ENCODE data around the gene ZACN. TPM values are rescaled to one million over a fixed set of nuclear protein-coding genes. Genes with fewer than 3 reads are reported as not detected.

The ZACN gene
- polyA plus RNA-seq, 1 donor from 2014 or later: not detected

- Histone ChIP-seq H3K27ac (ENCODE audit: low read length) (no peak overlapping the region), H3F3A (ENCODE audit: insufficient read depth, low read length, poor library complexity, severe bottlenecking) (no peaks in the 10 kb centered on the region), H3K27me3 (ENCODE audit: insufficient read depth, low read depth, low read length) (no peaks in the 10 kb centered on the region), H3K79me2 (replicated peaks; ENCODE audit: insufficient read depth, low read length) (no peaks in the 10 kb centered on the region), H3K4me2 (ENCODE audit: low read length) (no peak overlapping the region), H3K4me3 (ENCODE audit: low read length) (no peak overlapping the region), H2AFZ (ENCODE audit: low read depth, low read length) (no peak overlapping the region), H3K36me3 (ENCODE audit: insufficient read depth, low read length) (no peaks in the 10 kb centered on the region), H3K9me3 (ENCODE audit: low read length) (no peaks in the 10 kb centered on the region), H4K20me1 (ENCODE audit: insufficient read depth) (no peaks in the 10 kb centered on the region), H3K9ac (ENCODE audit: low read length) (no peak overlapping the region), H3K9me2 (ENCODE audit: insufficient read depth, low read length) (no peaks in the 10 kb centered on the region)
- no peak for TF ChIP-seq TAF1 (IDR thresholded peaks at IDR 0.05; ENCODE audit: low read depth)
- no peak for TF ChIP-seq RAD21 (conservative IDR thresholded peaks at IDR 0.05)
- TF ChIP-seq SMC3 (conservative IDR thresholded peaks at IDR 0.05; ENCODE audit: poor library complexity): no peak
- no peak for TF ChIP-seq MXI1 (conservative IDR thresholded peaks at IDR 0.05; ENCODE audit: poor library complexity, severe bottlenecking)
- TF ChIP-seq POLR2AphosphoS5 (IDR thresholded peaks at IDR 0.05): no peak
- TF ChIP-seq, protein P1, sequence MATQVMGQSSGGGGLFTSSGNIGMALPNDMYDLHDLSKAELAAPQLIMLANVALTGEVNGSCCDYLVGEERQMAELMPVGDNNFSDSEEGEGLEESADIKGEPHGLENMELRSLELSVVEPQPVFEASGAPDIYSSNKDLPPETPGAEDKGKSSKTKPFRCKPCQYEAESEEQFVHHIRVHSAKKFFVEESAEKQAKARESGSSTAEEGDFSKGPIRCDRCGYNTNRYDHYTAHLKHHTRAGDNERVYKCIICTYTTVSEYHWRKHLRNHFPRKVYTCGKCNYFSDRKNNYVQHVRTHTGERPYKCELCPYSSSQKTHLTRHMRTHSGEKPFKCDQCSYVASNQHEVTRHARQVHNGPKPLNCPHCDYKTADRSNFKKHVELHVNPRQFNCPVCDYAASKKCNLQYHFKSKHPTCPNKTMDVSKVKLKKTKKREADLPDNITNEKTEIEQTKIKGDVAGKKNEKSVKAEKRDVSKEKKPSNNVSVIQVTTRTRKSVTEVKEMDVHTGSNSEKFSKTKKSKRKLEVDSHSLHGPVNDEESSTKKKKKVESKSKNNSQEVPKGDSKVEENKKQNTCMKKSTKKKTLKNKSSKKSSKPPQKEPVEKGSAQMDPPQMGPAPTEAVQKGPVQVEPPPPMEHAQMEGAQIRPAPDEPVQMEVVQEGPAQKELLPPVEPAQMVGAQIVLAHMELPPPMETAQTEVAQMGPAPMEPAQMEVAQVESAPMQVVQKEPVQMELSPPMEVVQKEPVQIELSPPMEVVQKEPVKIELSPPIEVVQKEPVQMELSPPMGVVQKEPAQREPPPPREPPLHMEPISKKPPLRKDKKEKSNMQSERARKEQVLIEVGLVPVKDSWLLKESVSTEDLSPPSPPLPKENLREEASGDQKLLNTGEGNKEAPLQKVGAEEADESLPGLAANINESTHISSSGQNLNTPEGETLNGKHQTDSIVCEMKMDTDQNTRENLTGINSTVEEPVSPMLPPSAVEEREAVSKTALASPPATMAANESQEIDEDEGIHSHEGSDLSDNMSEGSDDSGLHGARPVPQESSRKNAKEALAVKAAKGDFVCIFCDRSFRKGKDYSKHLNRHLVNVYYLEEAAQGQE (IDR thresholded peaks at IDR 0.05; ENCODE audit: borderline replicate concordance): no peak
- no peak for TF ChIP-seq EP300 (conservative IDR thresholded peaks at IDR 0.05; ENCODE audit: poor library complexity, severe bottlenecking)
- no peak for TF ChIP-seq EZH2 (IDR thresholded peaks at IDR 0.05; ENCODE audit: borderline replicate concordance, insufficient read depth, low read length, poor library complexity, severe bottlenecking)
- TF ChIP-seq, protein P2, sequence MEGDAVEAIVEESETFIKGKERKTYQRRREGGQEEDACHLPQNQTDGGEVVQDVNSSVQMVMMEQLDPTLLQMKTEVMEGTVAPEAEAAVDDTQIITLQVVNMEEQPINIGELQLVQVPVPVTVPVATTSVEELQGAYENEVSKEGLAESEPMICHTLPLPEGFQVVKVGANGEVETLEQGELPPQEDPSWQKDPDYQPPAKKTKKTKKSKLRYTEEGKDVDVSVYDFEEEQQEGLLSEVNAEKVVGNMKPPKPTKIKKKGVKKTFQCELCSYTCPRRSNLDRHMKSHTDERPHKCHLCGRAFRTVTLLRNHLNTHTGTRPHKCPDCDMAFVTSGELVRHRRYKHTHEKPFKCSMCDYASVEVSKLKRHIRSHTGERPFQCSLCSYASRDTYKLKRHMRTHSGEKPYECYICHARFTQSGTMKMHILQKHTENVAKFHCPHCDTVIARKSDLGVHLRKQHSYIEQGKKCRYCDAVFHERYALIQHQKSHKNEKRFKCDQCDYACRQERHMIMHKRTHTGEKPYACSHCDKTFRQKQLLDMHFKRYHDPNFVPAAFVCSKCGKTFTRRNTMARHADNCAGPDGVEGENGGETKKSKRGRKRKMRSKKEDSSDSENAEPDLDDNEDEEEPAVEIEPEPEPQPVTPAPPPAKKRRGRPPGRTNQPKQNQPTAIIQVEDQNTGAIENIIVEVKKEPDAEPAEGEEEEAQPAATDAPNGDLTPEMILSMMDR (IDR thresholded peaks at IDR 0.05; ENCODE audit: poor library complexity, severe bottlenecking): no peak
Observed at GRCh38 chr17:76119409-76120371, 40.7 kb downstream of the ZACN start.

DNA sequence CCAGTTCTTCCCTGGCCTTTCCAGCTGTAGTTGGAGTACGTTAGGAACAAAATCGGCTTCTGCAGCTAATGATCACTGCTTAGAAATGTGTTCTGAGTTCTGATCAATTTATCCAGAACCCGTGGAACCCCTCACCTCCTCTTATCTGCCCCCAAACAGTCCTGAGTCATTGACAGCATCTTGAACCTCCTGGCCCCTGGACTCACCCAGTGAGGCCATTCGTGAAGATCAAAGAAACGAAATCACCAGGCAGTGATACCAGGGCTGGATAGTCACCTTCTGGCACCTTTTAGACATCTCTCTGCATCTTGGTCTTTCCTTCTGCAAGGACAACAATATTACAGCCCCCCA is 41.7 kb downstream of the ZACN start:
- Histone ChIP-seq H2AFZ (ENCODE audit: low read depth, low read length) (no peak overlapping the region), H4K20me1 (ENCODE audit: insufficient read depth) (no peaks in the 10 kb centered on the region), H3K9me3 (ENCODE audit: low read length) (no peaks in the 10 kb centered on the region), H3F3A (ENCODE audit: insufficient read depth, low read length, poor library complexity, severe bottlenecking) (no peaks in the 10 kb centered on the region), H3K4me2 (ENCODE audit: low read length) (no peak overlapping the region), H3K36me3 (ENCODE audit: insufficient read depth, low read length) (no peaks in the 10 kb centered on the region), H3K27me3 (ENCODE audit: insufficient read depth, low read depth, low read length) (no peaks in the 10 kb centered on the region), H3K9me2 (ENCODE audit: insufficient read depth, low read length) (no peaks in the 10 kb centered on the region), H3K4me3 (ENCODE audit: low read length) (no peak overlapping the region), H3K27ac (ENCODE audit: low read length) (no peak overlapping the region), H3K79me2 (replicated peaks; ENCODE audit: insufficient read depth, low read length) (no peaks in the 10 kb centered on the region), H3K9ac (ENCODE audit: low read length) (no peak overlapping the region)
- TF ChIP-seq, protein P2 (IDR thresholded peaks at IDR 0.05; ENCODE audit: poor library complexity, severe bottlenecking): no peak
- TF ChIP-seq, protein P1 (IDR thresholded peaks at IDR 0.05; ENCODE audit: borderline replicate concordance): no peak

Data from neural cell (in vitro differentiated cells).